Glutamatergic neuron (in vitro differentiated cells): ENCODE measurements around the gene HLA-F. TPM values are rescaled to one million over a fixed set of nuclear protein-coding genes. Genes with fewer than 3 reads are reported as not detected.
A peak's percentile ranks its signal among the peaks of the same experiment; 100 is the strongest.

Experiments used
- DNase-seq: peaks from one replicate; pipeline ENCODE4 v3.0.0; 2022
- H3K27ac Mint-ChIP-seq: one replicate; pipeline ENCODE4 v1.8.0; 2020; ENCODE audit warnings: mild to moderate bottlenecking, mixed read lengths, inconsistent platforms; ENCODE audit not compliant: unreplicated experiment
- H3K27me3 Mint-ChIP-seq: one replicate; pipeline ENCODE4 v1.8.0; 2020; ENCODE audit warnings: mild to moderate bottlenecking, moderate library complexity, mixed read lengths, inconsistent platforms; ENCODE audit not compliant: unreplicated experiment
- H3K36me3 Mint-ChIP-seq: one replicate; pipeline ENCODE4 v1.8.0; 2020; ENCODE audit warnings: mild to moderate bottlenecking, mixed read lengths, inconsistent platforms; ENCODE audit not compliant: unreplicated experiment
- H3K4me1 Mint-ChIP-seq: one replicate; pipeline ENCODE4 v1.8.0; 2020; ENCODE audit warnings: mild to moderate bottlenecking, low read depth, mixed read lengths, inconsistent platforms; ENCODE audit not compliant: unreplicated experiment
- H3K4me3 Mint-ChIP-seq: one replicate; pipeline ENCODE4 v1.8.0; 2020; ENCODE audit warnings: mild to moderate bottlenecking, mixed read lengths, inconsistent platforms; ENCODE audit not compliant: unreplicated experiment
- H3K9me3 Mint-ChIP-seq: one replicate; pipeline ENCODE4 v1.8.0; 2020; ENCODE audit warnings: mild to moderate bottlenecking, moderate library complexity, mixed read lengths, inconsistent platforms; ENCODE audit not compliant: unreplicated experiment
- CTCF ChIP-seq: fragments of 200-600 bp; sonication (generic); IDR thresholded peaks from one replicate; pipeline ENCODE4 v1.5.0; 2021; ENCODE audit not compliant: partially characterized antibody, unreplicated experiment
- long read RNA-seq: library from polyadenylated mRNA; unstranded; transcript quantifications from one replicate; pipeline ENCODE4 v2.0.0, GENCODE V29; 2020; ENCODE audit not compliant: unreplicated experiment
- total RNA-seq: library from RNA; stranded (reverse); fragmentation: NEBNext Ultra II Directional; extraction: Animal tissue kit (Norgen Biotek cat#: 25700); gene quantifications from one replicate; pipeline ENCODE4 v1.2.1, GENCODE V29; 2021; ENCODE audit not compliant: unreplicated experiment

HLA-F gene
- 1.9 TPM for total RNA-seq
- long read RNA-seq: 0 reads

GRCh38 chr6:29723262-29723665 lies at the start of gene HLA-F:
Gene HLA-F (plus strand): TSS chr6:29723434. CDS start chr6:29723464, 30 bp downstream.
- no peak for TF ChIP-seq CTCF

GRCh38 chr6:29674008-29674407 lies 49.2 kb upstream of the HLA-F start:
- Mint-ChIP-seq H3K36me3 (no peaks in the 10 kb centered on the region), H3K27me3 (peaks cover 2% of the 10 kb centered on the region), H3K4me1 (no peaks in the 10 kb centered on the region), H3K4me3 (no peak overlapping the region), H3K27ac (no peak overlapping the region), H3K9me3 (peaks cover 2% of the 10 kb centered on the region)
- DNase-seq: no peak
- TF ChIP-seq CTCF: no peak

More at GRCh38 chr6:29723262-29723665, at the start of gene HLA-F:
- no peaks in the 10 kb centered on the region for H3K4me1 Mint-ChIP-seq
- peak; percentile 48 for DNase-seq
- no peaks in the 10 kb centered on the region for H3K9me3 Mint-ChIP-seq
- H3K4me3 Mint-ChIP-seq: peak within 1 kb of the TSS; percentile 70
- H3K36me3 Mint-ChIP-seq: no peaks in the 10 kb centered on the region
- peaks cover 22% of the 10 kb centered on the region for H3K27me3 Mint-ChIP-seq
- H3K27ac Mint-ChIP-seq: no peak within 1 kb of the TSS

- peaks cover 4% of the 10 kb centered on the region for H3K27me3 Mint-ChIP-seq
- TF ChIP-seq CTCF: no peak
- no peak for DNase-seq
- no peaks in the 10 kb centered on the region for H3K4me1 Mint-ChIP-seq
- H3K4me3 Mint-ChIP-seq: no peak overlapping the region
- peaks cover 2% of the 10 kb centered on the region for H3K9me3 Mint-ChIP-seq
- no peaks in the 10 kb centered on the region for H3K36me3 Mint-ChIP-seq
- H3K27ac Mint-ChIP-seq: no peak overlapping the region
Observed at GRCh38 chr6:29675561-29675960, 47.7 kb upstream of the HLA-F start.

- H3K36me3 Mint-ChIP-seq: no peaks in the 10 kb centered on the region
- H3K4me1 Mint-ChIP-seq: no peaks in the 10 kb centered on the region
- H3K27me3 Mint-ChIP-seq: peaks cover 2% of the 10 kb centered on the region
- TF ChIP-seq CTCF: no peak
- H3K4me3 Mint-ChIP-seq: no peak overlapping the region
- DNase-seq: no peak
- peaks cover 2% of the 10 kb centered on the region for H3K9me3 Mint-ChIP-seq
- no peak overlapping the region for H3K27ac Mint-ChIP-seq
Observed at GRCh38 chr6:29676981-29677601, 46.1 kb upstream of the HLA-F start.

- Mint-ChIP-seq H3K4me3 (no peak overlapping the region), H3K9me3 (peaks cover 2% of the 10 kb centered on the region), H3K4me1 (no peaks in the 10 kb centered on the region), H3K27me3 (peaks cover 2% of the 10 kb centered on the region), H3K36me3 (no peaks in the 10 kb centered on the region), H3K27ac (no peak overlapping the region)
- no peak for DNase-seq
- TF ChIP-seq CTCF: no peak
Observed at GRCh38 chr6:29678114-29678513, 45.1 kb upstream of the HLA-F start.
